ENCODE results near the gene CSNK1G2.

Gene CSNK1G2

DNA sequence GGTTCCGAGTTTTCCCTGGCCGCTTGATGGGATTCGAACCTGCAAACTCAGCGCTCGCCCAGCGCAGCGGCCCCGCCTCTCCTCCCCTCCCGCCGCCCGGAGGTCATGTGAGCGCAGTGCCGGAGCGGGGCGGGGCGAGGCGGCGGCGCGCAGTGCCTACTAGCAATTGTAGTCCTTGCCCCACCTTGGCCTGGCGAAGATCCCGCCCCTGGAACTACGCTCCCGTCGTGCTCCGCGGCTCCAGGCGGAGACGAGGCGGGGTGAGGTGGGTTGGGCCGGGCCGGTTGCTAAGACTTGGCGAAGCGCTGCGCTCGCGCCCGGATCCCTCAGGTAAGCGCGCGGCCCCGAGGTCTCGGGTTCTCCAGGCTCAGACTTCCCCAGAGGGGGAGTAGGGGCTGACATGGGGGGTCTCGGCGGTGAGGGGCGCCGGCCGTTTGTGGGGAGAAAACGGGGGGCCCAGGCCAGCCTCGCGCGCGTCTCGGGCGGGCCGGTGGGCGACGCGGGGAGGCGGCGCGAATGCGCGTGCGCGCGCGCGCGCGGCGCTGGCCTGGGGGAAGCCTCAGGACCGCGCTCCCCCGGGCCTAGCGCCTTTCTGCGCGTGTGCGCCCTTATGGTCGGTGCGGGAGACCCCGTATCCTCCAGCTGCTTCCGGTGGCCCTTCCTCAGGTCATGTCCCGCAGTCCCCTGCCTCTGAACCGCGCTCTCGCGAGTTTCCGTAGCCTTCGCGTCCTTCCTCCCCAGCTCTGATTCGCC is 35.7 kb upstream of the CSNK1G2 start, which contains the start of the genes ADAT3 and SCAMP4:
ADAT3 (plus strand) TSS at position 290 of the 753 bp plus-strand sequence. CDS start 6,649 bp downstream, outside the sequence.
SCAMP4 (plus strand) TSS at position 290 of the 753 bp plus-strand sequence. CDS start 9,621 bp downstream, outside the sequence.
- TF ChIP-seq, protein P1, sequence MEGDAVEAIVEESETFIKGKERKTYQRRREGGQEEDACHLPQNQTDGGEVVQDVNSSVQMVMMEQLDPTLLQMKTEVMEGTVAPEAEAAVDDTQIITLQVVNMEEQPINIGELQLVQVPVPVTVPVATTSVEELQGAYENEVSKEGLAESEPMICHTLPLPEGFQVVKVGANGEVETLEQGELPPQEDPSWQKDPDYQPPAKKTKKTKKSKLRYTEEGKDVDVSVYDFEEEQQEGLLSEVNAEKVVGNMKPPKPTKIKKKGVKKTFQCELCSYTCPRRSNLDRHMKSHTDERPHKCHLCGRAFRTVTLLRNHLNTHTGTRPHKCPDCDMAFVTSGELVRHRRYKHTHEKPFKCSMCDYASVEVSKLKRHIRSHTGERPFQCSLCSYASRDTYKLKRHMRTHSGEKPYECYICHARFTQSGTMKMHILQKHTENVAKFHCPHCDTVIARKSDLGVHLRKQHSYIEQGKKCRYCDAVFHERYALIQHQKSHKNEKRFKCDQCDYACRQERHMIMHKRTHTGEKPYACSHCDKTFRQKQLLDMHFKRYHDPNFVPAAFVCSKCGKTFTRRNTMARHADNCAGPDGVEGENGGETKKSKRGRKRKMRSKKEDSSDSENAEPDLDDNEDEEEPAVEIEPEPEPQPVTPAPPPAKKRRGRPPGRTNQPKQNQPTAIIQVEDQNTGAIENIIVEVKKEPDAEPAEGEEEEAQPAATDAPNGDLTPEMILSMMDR (IDR thresholded peaks at IDR 0.05; ENCODE audit: low read depth, low read length, missing control alignments) = no peak
- H3K4me3 ChIP-seq (ENCODE audit: low read depth, low read length) = peak within 1 kb of the TSS; percentile 81
- peak; percentile 97 for DNase-seq (ENCODE audit: low read depth)

- TF ChIP-seq, protein P1 (IDR thresholded peaks at IDR 0.05; ENCODE audit: low read depth, low read length, missing control alignments) = no peak
- DNase-seq (ENCODE audit: low read depth) = no peak
- peak overlapping the region; percentile 81 for H3K4me3 ChIP-seq (ENCODE audit: low read depth, low read length)
These were observed 35.1 kb upstream of the CSNK1G2 start for GRCh38 chr19:1905863-1906375.

- TF ChIP-seq, protein P1 (IDR thresholded peaks at IDR 0.05; ENCODE audit: low read depth, low read length, missing control alignments) = no peak
- H3K4me3 ChIP-seq (ENCODE audit: low read depth, low read length) = no peak overlapping the region
- no peak for DNase-seq (ENCODE audit: low read depth)
These were observed 33.9 kb upstream of the CSNK1G2 start for GRCh38 chr19:1906985-1907562.

GRCh38 chr19:1907563-1908363 is 33.2 kb upstream of the CSNK1G2 start:
- DNase-seq (ENCODE audit: low read depth) = no peak
- TF ChIP-seq, protein P1 (IDR thresholded peaks at IDR 0.05; ENCODE audit: low read depth, low read length, missing control alignments) = no peak
- H3K4me3 ChIP-seq (ENCODE audit: low read depth, low read length) = no peak overlapping the region

DNA sequence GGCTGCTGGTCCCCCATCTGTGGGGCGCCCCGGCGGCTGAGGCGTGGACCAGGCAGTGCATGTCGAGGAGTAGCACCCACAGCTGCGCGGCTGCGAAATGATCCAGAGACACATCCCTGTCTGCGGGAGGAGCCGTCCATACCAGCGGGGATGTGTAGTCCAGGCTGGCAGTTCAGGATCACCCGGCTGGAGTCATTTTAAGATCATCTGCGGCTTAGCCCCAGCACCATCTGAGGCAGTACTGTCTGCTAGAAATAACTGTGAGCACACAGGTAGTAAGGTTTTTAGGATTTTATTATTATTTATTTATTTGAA is 32.7 kb upstream of the CSNK1G2 start:
- DNase-seq (ENCODE audit: low read depth) = no peak
- TF ChIP-seq, protein P1 (IDR thresholded peaks at IDR 0.05; ENCODE audit: low read depth, low read length, missing control alignments) = no peak
- H3K4me3 ChIP-seq (ENCODE audit: low read depth, low read length) = no peak overlapping the region

DNA sequence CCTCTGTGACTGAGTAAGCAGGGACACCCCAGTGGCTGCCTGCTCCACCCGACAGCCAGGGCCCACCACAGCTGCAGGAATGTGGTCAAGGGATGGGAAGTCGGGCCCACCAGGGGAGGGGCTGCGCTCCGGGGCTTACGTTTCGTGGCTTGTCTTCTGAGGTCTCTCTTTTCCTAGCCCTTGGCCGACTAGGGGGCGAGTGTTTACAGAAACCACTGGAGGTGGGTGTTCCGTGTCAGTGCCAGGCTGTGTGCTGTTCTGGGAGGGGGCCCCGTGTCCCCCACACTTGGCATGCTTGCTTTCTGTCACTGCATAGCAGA is 31.3 kb upstream of the CSNK1G2 start:
- TF ChIP-seq, protein P1 (IDR thresholded peaks at IDR 0.05; ENCODE audit: low read depth, low read length, missing control alignments) = no peak
- no peak overlapping the region for H3K4me3 ChIP-seq (ENCODE audit: low read depth, low read length)
- DNase-seq (ENCODE audit: low read depth) = no peak
